KMS-11 (cell line): Measurements from ENCODE around the gene PLCB2.

ENCODE experiments used
- H2AFZ ChIP-seq: fragments of 200-600 bp; sonication (generic); 2 replicates; pipeline ENCODE4 v1.6.1; 2016; ENCODE audit warnings: antibody characterized with exemption, mixed run types, low read depth
- H3K27ac ChIP-seq: fragments of 200-600 bp; sonication (generic); 2 replicates; pipeline ENCODE4 v1.6.1; 2016; ENCODE audit warnings: mild to moderate bottlenecking, mixed run types
- H3K27me3 ChIP-seq: fragments of 200-600 bp; sonication (generic); 2 replicates; pipeline ENCODE4 v1.6.1; 2017; ENCODE audit warnings: mild to moderate bottlenecking, low read depth, mixed run types, moderate library complexity; ENCODE audit not compliant: insufficient read depth
- H3K36me3 ChIP-seq: fragments of 200-600 bp; sonication (generic); 2 replicates; pipeline ENCODE4 v1.6.1; 2017; ENCODE audit warnings: mild to moderate bottlenecking, mixed run types; ENCODE audit not compliant: insufficient read depth
- H3K4me1 ChIP-seq: fragments of 200-600 bp; sonication (generic); 2 replicates; pipeline ENCODE4 v1.6.1; 2016; ENCODE audit warnings: mild to moderate bottlenecking, low read depth, mixed run types; ENCODE audit not compliant: poor library complexity, severe bottlenecking
- H3K4me2 ChIP-seq: fragments of 200-600 bp; sonication (generic); 2 replicates; pipeline ENCODE4 v1.7.0; 2016; ENCODE audit warnings: mild to moderate bottlenecking, mixed run types
- H3K4me3 ChIP-seq: fragments of 200-600 bp; sonication (generic); IDR thresholded peaks from 2 replicates; pipeline ENCODE4 v1.6.1; 2017; ENCODE audit warnings: low read depth, low read length, mixed read lengths; ENCODE audit not compliant: insufficient read depth
- H3K79me2 ChIP-seq: fragments of 200-600 bp; sonication (generic); 2 replicates; pipeline ENCODE4 v1.6.1; 2016; ENCODE audit warnings: low read depth, mixed run types; ENCODE audit not compliant: insufficient read depth
- H3K9ac ChIP-seq: fragments of 200-600 bp; sonication (generic); 2 replicates; pipeline ENCODE4 v1.6.1; 2016; ENCODE audit warnings: mild to moderate bottlenecking, mixed run types
- H4K20me1 ChIP-seq: fragments of 200-600 bp; sonication (generic); 2 replicates; pipeline ENCODE4 v1.6.1; 2016; ENCODE audit warnings: mild to moderate bottlenecking, mixed run types; ENCODE audit not compliant: insufficient read depth
- TF ChIP-seq, protein P1 (sequence below): fragments of 200-600 bp; sonication (generic); conservative IDR thresholded peaks from 2 replicates; pipeline ENCODE4 v1.6.1; 2017; ENCODE audit warnings: low read depth, mild to moderate bottlenecking, antibody characterized with exemption, low read length, moderate library complexity, mixed read lengths

The PLCB2 gene

GRCh38 chr15:40250304-40250656 lies 57.5 kb downstream of the PLCB2 start:
- Histone ChIP-seq H3K4me3 (no peak overlapping the region), H3K27ac (no peak overlapping the region), H4K20me1 (no peaks in the 10 kb centered on the region), H2AFZ (no peak overlapping the region), H3K27me3 (no peaks in the 10 kb centered on the region; the same call in none of the 2 replicates), H3K36me3 (no peaks in the 10 kb centered on the region), H3K79me2 (no peaks in the 10 kb centered on the region), H3K4me1 (no peaks in the 10 kb centered on the region), H3K4me2 (no peak overlapping the region), H3K9ac (no peak overlapping the region)
- TF ChIP-seq, protein P1, sequence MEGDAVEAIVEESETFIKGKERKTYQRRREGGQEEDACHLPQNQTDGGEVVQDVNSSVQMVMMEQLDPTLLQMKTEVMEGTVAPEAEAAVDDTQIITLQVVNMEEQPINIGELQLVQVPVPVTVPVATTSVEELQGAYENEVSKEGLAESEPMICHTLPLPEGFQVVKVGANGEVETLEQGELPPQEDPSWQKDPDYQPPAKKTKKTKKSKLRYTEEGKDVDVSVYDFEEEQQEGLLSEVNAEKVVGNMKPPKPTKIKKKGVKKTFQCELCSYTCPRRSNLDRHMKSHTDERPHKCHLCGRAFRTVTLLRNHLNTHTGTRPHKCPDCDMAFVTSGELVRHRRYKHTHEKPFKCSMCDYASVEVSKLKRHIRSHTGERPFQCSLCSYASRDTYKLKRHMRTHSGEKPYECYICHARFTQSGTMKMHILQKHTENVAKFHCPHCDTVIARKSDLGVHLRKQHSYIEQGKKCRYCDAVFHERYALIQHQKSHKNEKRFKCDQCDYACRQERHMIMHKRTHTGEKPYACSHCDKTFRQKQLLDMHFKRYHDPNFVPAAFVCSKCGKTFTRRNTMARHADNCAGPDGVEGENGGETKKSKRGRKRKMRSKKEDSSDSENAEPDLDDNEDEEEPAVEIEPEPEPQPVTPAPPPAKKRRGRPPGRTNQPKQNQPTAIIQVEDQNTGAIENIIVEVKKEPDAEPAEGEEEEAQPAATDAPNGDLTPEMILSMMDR: no peak

DNA sequence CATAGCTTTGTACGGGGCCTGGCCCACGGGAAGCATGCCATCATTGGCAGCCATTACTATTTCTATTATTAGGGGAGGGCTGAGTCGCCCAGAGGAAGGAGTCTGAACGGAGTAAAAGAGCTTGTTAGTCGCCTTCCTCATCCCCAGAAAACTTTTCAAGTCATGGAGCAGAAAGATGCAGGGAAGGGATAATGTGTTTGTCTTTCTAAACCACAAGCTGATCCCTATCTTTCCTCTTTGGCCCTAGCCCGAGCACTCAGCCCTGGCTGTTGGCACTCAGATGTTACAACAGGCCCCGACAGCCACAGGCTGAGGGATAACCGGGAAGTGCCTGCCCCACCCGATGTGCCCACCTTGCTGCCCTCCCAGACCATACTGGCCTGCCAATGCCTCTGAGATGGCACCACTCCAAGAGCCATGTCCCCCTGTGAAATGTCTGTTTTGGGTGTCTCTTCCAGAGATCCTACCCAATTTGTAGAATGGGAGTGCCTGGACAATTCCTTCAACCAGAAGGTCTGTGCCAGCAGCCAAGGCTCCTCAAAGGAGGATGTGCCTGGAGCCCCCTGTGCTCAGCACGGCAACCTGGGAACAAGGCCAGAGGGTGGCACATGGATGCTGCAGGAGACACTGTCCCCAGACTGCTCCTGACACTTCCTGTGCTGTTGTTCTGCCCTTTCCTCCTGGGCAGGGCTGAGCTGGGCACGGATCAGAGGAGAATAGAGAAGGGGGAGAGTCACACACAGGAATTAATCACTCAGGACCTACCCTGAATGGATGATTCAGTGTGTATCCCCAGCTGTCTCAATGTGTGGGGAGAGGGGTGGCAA lies 58.0 kb downstream of the PLCB2 start:
- H3K4me3 ChIP-seq: no peak overlapping the region
- H4K20me1 ChIP-seq: no peaks in the 10 kb centered on the region
- no peaks in the 10 kb centered on the region; the same call in none of the 2 replicates for H3K27me3 ChIP-seq
- no peak overlapping the region for H3K4me2 ChIP-seq
- H3K36me3 ChIP-seq: no peaks in the 10 kb centered on the region
- H3K27ac ChIP-seq: no peak overlapping the region
- no peaks in the 10 kb centered on the region for H3K4me1 ChIP-seq
- H3K79me2 ChIP-seq: no peaks in the 10 kb centered on the region
- no peak overlapping the region for H3K9ac ChIP-seq
- TF ChIP-seq, protein P1: no peak
- H2AFZ ChIP-seq: no peak overlapping the region

- H3K27ac ChIP-seq: no peak overlapping the region
- H3K4me3 ChIP-seq: no peak overlapping the region
- no peaks in the 10 kb centered on the region for H3K36me3 ChIP-seq
- H3K9ac ChIP-seq: no peak overlapping the region
- TF ChIP-seq, protein P1: no peak
- H3K79me2 ChIP-seq: no peaks in the 10 kb centered on the region
- no peaks in the 10 kb centered on the region for H4K20me1 ChIP-seq
- no peak overlapping the region for H3K4me2 ChIP-seq
- no peak overlapping the region for H2AFZ ChIP-seq
- H3K27me3 ChIP-seq: no peaks in the 10 kb centered on the region; the same call in none of the 2 replicates
- no peaks in the 10 kb centered on the region for H3K4me1 ChIP-seq
These were observed 59.5 kb downstream of the PLCB2 start for GRCh38 chr15:40248006-40248783.

DNA sequence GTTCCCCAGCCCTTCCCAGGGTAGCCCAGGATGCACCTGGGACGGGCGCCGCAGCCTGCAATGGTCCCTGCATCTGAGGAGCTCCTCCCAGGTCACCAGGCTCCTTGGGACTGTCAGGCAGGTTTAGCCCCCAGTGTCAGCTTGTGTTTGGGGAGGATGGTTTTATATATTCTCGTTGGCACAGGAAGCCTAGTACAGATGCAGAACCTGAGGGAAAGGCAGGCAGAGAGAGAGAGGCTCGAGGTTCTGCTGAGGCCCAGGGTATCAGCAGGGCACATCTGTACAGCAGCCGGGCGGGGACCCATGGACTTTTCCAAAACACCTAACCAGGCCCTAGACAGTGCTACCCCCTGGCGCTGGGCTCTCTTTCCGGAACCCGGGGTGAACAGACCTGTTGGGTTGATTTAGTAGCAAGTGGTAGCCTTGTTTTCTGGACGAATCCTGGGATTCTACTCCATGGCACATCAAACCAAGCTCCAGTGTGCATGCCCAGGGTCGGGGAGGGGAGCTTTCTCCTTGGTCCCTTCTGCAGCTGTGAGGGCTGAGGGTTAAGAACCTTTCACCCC lies 60.2 kb downstream of the PLCB2 start:
- Histone ChIP-seq H3K79me2 (no peaks in the 10 kb centered on the region), H3K4me3 (no peak overlapping the region), H4K20me1 (no peaks in the 10 kb centered on the region), H3K4me1 (no peaks in the 10 kb centered on the region), H3K4me2 (no peak overlapping the region), H3K36me3 (no peaks in the 10 kb centered on the region), H3K27ac (no peak overlapping the region), H3K9ac (no peak overlapping the region), H3K27me3 (no peaks in the 10 kb centered on the region; the same call in 1 of the 2 replicates), H2AFZ (no peak overlapping the region)
- TF ChIP-seq, protein P1: no peak
